HEK293T (cell line): ENCODE data around the gene TMEM178B.

ENCODE experiments used
- ELF4 ChIP-seq: fragments of 450-650 bp; IDR thresholded peaks from 2 replicates; pipeline ENCODE4 v1.6.1; 2017; ENCODE audit warnings: antibody characterized with exemption
- ZNF384 ChIP-seq: fragments of 450-650 bp; IDR thresholded peaks from 2 replicates; pipeline ENCODE4 v1.6.1; 2016

DNA sequence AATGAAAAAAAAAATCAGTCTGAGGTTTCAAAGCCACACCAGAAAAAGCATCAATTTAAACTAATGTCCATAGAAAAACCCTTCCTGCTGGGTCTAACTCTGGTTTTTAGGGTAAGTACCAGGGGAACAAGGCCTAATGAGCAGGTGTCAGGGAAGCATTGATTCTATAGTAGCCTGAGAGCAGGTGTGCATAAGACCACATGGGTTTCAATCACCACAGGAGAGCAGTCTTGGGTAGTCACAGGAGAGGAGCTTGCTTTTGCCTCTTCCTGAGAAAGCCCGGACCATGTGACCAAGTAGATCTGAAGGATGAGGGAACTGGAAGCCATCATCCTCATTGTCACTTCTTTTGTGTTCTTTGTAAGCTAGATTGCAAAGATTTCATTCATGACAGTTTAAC, 411.0 kb downstream of the TMEM178B start:
- no peak for TF ChIP-seq ELF4
- no peak for TF ChIP-seq ZNF384
